Lower leg skin (tissue), 3 donors: Measurements from ENCODE around the gene ANTXR1.

Experiments
- POLR2A ChIP-seq, 2 donors: fragments of 450-650 bp; IDR thresholded peaks; one replicate each; pipeline ENCODE4 v1.6.1; 2016 to 2017; ENCODE audit warnings: antibody characterized with exemption in 2 of 2, mild to moderate bottlenecking in 1 of 2, moderate library complexity in 1 of 2
- TF ChIP-seq, protein P1 (sequence below), 3 donors: fragments of 450-650 bp; IDR thresholded peaks; one replicate each; pipeline ENCODE4 v1.5.1; 2016; ENCODE audit warnings: antibody characterized with exemption in 3 of 3, mild to moderate bottlenecking in 3 of 3, moderate library complexity in 2 of 3

DNA sequence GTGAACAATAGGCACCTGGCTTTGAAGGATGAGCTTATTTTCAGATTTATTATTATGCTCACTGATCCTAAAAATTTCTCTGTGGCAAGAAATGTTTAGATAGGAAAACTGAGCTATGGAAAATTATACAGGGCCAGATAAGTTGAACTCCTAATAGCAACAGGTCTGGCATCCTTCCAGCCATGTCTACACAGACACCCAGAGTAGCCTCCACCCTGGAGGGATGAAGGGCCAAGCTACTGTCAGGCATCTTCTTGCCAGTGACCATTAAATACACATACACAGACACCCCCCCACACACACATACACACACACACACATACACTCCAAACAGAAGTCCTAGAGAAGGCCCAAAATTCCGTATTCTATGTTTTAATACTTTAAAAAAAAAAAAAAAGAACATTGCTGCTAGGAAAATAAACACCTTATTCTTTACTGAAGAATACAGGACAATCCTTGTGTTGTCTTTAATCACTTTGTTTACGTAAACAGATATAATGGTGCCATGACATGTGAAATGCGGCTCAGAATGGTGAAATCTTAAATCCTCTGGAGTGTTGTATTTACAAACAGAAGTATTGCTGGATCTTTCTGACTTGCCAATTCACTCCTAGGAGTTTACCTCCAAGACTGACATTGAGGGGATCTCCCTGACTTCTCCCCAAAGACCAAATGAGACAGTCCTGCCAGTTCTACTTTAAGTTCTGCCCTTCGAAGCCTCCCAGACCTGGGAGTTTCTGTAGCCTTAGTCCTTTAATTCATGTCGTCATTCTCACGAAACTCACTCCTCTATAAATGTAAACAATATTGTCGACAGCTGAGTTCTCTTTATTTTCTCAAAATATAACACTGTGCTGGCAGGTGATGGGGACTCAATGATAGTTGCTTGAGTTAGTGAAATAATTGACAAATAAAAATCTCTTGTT is 163.1 kb downstream of the ANTXR1 start:
- no peak for TF ChIP-seq POLR2A (IDR thresholded peaks at IDR 0.05)
- TF ChIP-seq, protein P1, sequence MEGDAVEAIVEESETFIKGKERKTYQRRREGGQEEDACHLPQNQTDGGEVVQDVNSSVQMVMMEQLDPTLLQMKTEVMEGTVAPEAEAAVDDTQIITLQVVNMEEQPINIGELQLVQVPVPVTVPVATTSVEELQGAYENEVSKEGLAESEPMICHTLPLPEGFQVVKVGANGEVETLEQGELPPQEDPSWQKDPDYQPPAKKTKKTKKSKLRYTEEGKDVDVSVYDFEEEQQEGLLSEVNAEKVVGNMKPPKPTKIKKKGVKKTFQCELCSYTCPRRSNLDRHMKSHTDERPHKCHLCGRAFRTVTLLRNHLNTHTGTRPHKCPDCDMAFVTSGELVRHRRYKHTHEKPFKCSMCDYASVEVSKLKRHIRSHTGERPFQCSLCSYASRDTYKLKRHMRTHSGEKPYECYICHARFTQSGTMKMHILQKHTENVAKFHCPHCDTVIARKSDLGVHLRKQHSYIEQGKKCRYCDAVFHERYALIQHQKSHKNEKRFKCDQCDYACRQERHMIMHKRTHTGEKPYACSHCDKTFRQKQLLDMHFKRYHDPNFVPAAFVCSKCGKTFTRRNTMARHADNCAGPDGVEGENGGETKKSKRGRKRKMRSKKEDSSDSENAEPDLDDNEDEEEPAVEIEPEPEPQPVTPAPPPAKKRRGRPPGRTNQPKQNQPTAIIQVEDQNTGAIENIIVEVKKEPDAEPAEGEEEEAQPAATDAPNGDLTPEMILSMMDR (IDR thresholded peaks at IDR 0.05), result no peak
